Keratinocyte (primary cell): Measurements from ENCODE around the gene RABIF. TPM values are rescaled to one million over a fixed set of nuclear protein-coding genes. Genes with fewer than 3 reads are reported as not detected.

Source experiments
- DNase-seq: peaks from one replicate; pipeline ENCODE4 v3.0.0-alpha.2; 2011; ENCODE audit warnings: low read depth, missing footprints, low spot score
- FAIRE-seq: peaks from 2 replicates; lab custom pipeline; 2011; peaks lifted over from hg19 to GRCh38; lab: Jason Lieb, UNC
- H2AFZ ChIP-seq: 2 replicates; pipeline ENCODE4 v1.6.0; 2012; ENCODE audit warnings: low read length, control low read depth, inconsistent platforms; ENCODE audit not compliant: control insufficient read depth
- H3K27ac ChIP-seq: 2 replicates; pipeline ENCODE4 v1.5.1; 2011; ENCODE audit warnings: low read length; ENCODE audit not compliant: control insufficient read depth, insufficient read depth
- H3K27me3 ChIP-seq: 3 replicates; pipeline ENCODE4 v1.6.0; 2011; ENCODE audit warnings: low read length; ENCODE audit not compliant: control insufficient read depth, insufficient read depth; ENCODE audit errors: extremely low read depth
- H3K36me3 ChIP-seq, 2 experiments: 2 replicates in 1 of 2; 3 replicates in 1 of 2; pipeline ENCODE4 v1.5.1; 2011; ENCODE audit warnings: low read length in 2 of 2, mild to moderate bottlenecking in 1 of 2; ENCODE audit not compliant: control insufficient read depth in 2 of 2, insufficient read depth in 2 of 2; ENCODE audit errors: extremely low read depth in 1 of 2
- H3K4me1 ChIP-seq: 3 replicates; pipeline ENCODE4 v1.5.1; 2011; ENCODE audit warnings: low read length; ENCODE audit not compliant: control insufficient read depth, insufficient read depth; ENCODE audit errors: extremely low read depth
- H3K4me2 ChIP-seq: 3 replicates; pipeline ENCODE4 v1.6.0; 2011; ENCODE audit warnings: low read depth, low read length; ENCODE audit not compliant: control insufficient read depth, insufficient read depth; ENCODE audit errors: extremely low read depth
- H3K4me3 ChIP-seq, 3 experiments: fragments of 200-600 bp in 1 of 3; sonication (generic) in 1 of 3; 2 replicates in 2 of 3; 3 replicates in 1 of 3; pipeline ENCODE4 v1.5.1; 2011 to 2016; ENCODE audit warnings: low read length in 3 of 3, mild to moderate bottlenecking in 3 of 3, control low read depth in 2 of 3, inconsistent platforms in 1 of 3, low read depth in 1 of 3, mixed read lengths in 1 of 3, mixed run types in 1 of 3, moderate library complexity in 1 of 3; ENCODE audit not compliant: control insufficient read depth in 2 of 3, insufficient read depth in 2 of 3; ENCODE audit errors: extremely low read depth in 1 of 3
- H3K79me2 ChIP-seq: 2 replicates; pipeline ENCODE4 v1.6.0; 2012; ENCODE audit warnings: low read length; ENCODE audit not compliant: control insufficient read depth, insufficient read depth
- H3K9ac ChIP-seq: 3 replicates; pipeline ENCODE4 v1.6.0; 2011; ENCODE audit warnings: low read length; ENCODE audit not compliant: control insufficient read depth, insufficient read depth; ENCODE audit errors: extremely low read depth
- H3K9me1 ChIP-seq: 3 replicates; pipeline ENCODE4 v1.6.0; 2011; ENCODE audit warnings: low read length; ENCODE audit not compliant: control insufficient read depth, insufficient read depth; ENCODE audit errors: extremely low read depth
- H3K9me3 ChIP-seq: 2 replicates; pipeline ENCODE4 v1.5.1; 2012; ENCODE audit warnings: low read depth, low read length; ENCODE audit not compliant: control insufficient read depth
- H4K20me1 ChIP-seq: 3 replicates; pipeline ENCODE4 v1.6.0; 2011; ENCODE audit warnings: low read length; ENCODE audit not compliant: control insufficient read depth, insufficient read depth; ENCODE audit errors: extremely low read depth
- CTCF ChIP-seq, 3 experiments: IDR thresholded peaks in 1 of 3; conservative IDR thresholded peaks in 1 of 3; optimal IDR thresholded peaks in 1 of 3; 2 replicates in 2 of 3; 3 replicates in 1 of 3; pipeline versions ENCODE3 to v1.5.1; 2011; ENCODE audit warnings: low read length in 3 of 3, mild to moderate bottlenecking in 3 of 3, moderate library complexity in 2 of 3, control low read depth in 1 of 3, inconsistent platforms in 1 of 3; ENCODE audit not compliant: insufficient read depth in 2 of 3; ENCODE audit errors: extremely low read depth in 1 of 3
- EZH2 ChIP-seq: IDR thresholded peaks from one replicate; pipeline ENCODE4 v1.6.1; 2012; ENCODE audit warnings: inconsistent platforms, mild to moderate bottlenecking, low read length, moderate library complexity
- dilution Hi-C: fragments of 300-500 bp; cut with MboI; formaldehyde crosslinking; loops from one replicate; pipeline ENCODE4 v1.7.0; 2020; ENCODE audit warnings: low sequenced_read_pairs; ENCODE audit not compliant: extremely low pct_ligation_motif_present
- polyA plus RNA-seq, 5 experiments: library from polyadenylated mRNA; depleted of rRNA in 3 of 5; stranded (reverse) in 3 of 5; stranded (forward) in 1 of 5; unstranded in 1 of 5; fragments of >200 nt; gene quantifications; 1 replicate in 1 of 5; 2 replicates in 3 of 5; 3 replicates in 1 of 5; pipeline versions ENCODE4 v1.2.1 to v1.2.3, GENCODE V29; 2011 to 2012; ENCODE audit warnings: missing spikeins in 2 of 5, low read depth in 1 of 5, low replicate concordance in 1 of 5

RABIF gene
- polyA plus RNA-seq, 1 donor (not counting 4 experiments of a cell fraction or from before 2014, with no cell fraction given) = 17.4 TPM

GRCh38 chr1:202857136-202857610, 31.8 kb downstream of the RABIF start:
- Histone ChIP-seq H3K9me1 (no peaks in the 10 kb centered on the region), H3K27ac (no peak overlapping the region), H3K4me1 (no peaks in the 10 kb centered on the region), H3K9me3 (no peaks in the 10 kb centered on the region), H2AFZ (no peak overlapping the region), H4K20me1 (no peaks in the 10 kb centered on the region), H3K4me3 (no peak overlapping the region), H3K36me3 (no peaks in the 10 kb centered on the region), H3K27me3 (peaks cover 18% of the 10 kb centered on the region), H3K4me2 (no peak overlapping the region), H3K9ac (no peak overlapping the region), H3K79me2 (no peaks in the 10 kb centered on the region)
- TF ChIP-seq EZH2 = no peak
- TF ChIP-seq CTCF (optimal IDR thresholded peaks at IDR 0.05 in 1 of 3, IDR thresholded peaks at IDR 0.05 in 1 of 3, conservative IDR thresholded peaks at IDR 0.05 in 1 of 3; ENCODE audit: extremely low read depth in 1 of 3, insufficient read depth in 2 of 3, low read length in 3 of 3) = no peak
- dilution Hi-C loops = loop anchor here (5.0 kb wide), 1 partner anchor 55 kb away; no protein-coding TSS in a partner anchor
- DNase-seq (no peak), FAIRE-seq (no peak)

- H3K9ac ChIP-seq = no peak overlapping the region
- peaks cover 6% of the 10 kb centered on the region for H3K27me3 ChIP-seq
- H3K27ac ChIP-seq = no peak overlapping the region
- no peak for TF ChIP-seq CTCF (optimal IDR thresholded peaks at IDR 0.05 in 1 of 3, IDR thresholded peaks at IDR 0.05 in 1 of 3, conservative IDR thresholded peaks at IDR 0.05 in 1 of 3; ENCODE audit: extremely low read depth in 1 of 3, insufficient read depth in 2 of 3, low read length in 3 of 3)
- TF ChIP-seq EZH2 = no peak
- DNase-seq (no peak), FAIRE-seq (no peak)
- no peaks in the 10 kb centered on the region for H4K20me1 ChIP-seq
- dilution Hi-C loops = loop anchor here (5.0 kb wide), 1 partner anchor 54 kb away; no protein-coding TSS in a partner anchor
- no peaks in the 10 kb centered on the region for H3K9me3 ChIP-seq
- no peak overlapping the region for H3K4me3 ChIP-seq
- no peak overlapping the region for H2AFZ ChIP-seq
- H3K36me3 ChIP-seq = no peaks in the 10 kb centered on the region
- no peak overlapping the region for H3K4me2 ChIP-seq
- H3K79me2 ChIP-seq = no peaks in the 10 kb centered on the region
- no peaks in the 10 kb centered on the region for H3K9me1 ChIP-seq
- H3K4me1 ChIP-seq = no peaks in the 10 kb centered on the region
Measured at GRCh38 chr1:202856014-202856413, 32.9 kb downstream of the RABIF start.
